K562 (cell line): Measurements from ENCODE around the gene GRIA1. TPM values are rescaled to one million over a fixed set of nuclear protein-coding genes. Genes with fewer than 3 reads are reported as not detected.

ENCODE experiments used
- ATAC-seq: fragments of 200-7000 bp; cut with Tn5 transposase; 3 replicates; pipeline ENCODE4 v1.9.1; 2020; ENCODE audit warnings: moderate library complexity
- BruUV-seq: library from RNA; stranded (reverse); fragments of 400-500 nt; replicated peaks from 2 replicates; lab custom pipeline; 2021; lab: Mats Ljungman, UMichigan
- CTCF ChIA-PET: fragments of 300-600 bp; formaldehyde crosslinking; extraction: SDS; loops from one replicate; lab custom pipeline; 2021; ENCODE audit warnings: low intra/inter-chr PET ratio; lab: Yijun Ruan, JAX
- POLR2A ChIA-PET: fragments of 300-600, 350-650 bp; sonication (Branson Sonifier 250); formaldehyde crosslinking; extraction: SDS; loops from one replicate; lab custom pipeline; 2021; ENCODE audit warnings: antibody characterized with exemption, inconsistent platforms; lab: Yijun Ruan, JAX
- DNase-seq, 4 experiments: peaks; one replicate each; pipeline versions ENCODE4 v3.0.0 to v3.0.0-alpha.2; 2011 to 2018; ENCODE audit warnings: low spot score in 3 of 4, mixed read lengths in 3 of 4; ENCODE audit errors: extremely low read depth in 1 of 4
- FAIRE-seq: peaks from 2 replicates; lab custom pipeline; 2011; peaks lifted over from hg19 to GRCh38; lab: Jason Lieb, UNC
- H2AFZ ChIP-seq: 2 replicates; pipeline ENCODE4 v1.6.0; 2011; ENCODE audit warnings: low read depth, low read length, control low read depth, inconsistent platforms
- H3K27ac ChIP-seq: fragments of 200-600 bp; 3 replicates; pipeline ENCODE4 v1.8.0; 2011; ENCODE audit warnings: low read depth, mild to moderate bottlenecking, control low read depth, inconsistent platforms, low read length, moderate library complexity, mixed read lengths; ENCODE audit errors: extremely low read depth
- H3K27me3 ChIP-seq, 2 experiments: fragments of 300-600 bp in 1 of 2; 2 replicates in 1 of 2; 3 replicates in 1 of 2; pipeline versions ENCODE4 v1.6.0 to v1.8.0; 2011; ENCODE audit warnings: inconsistent platforms in 2 of 2, low read length in 2 of 2, mild to moderate bottlenecking in 1 of 2, mixed read lengths in 1 of 2, moderate library complexity in 1 of 2; ENCODE audit not compliant: control insufficient read depth in 2 of 2, insufficient read depth in 2 of 2
- H3K36me3 ChIP-seq: fragments of 300-600 bp; 3 replicates; pipeline ENCODE4 v1.8.0; 2011; ENCODE audit warnings: mild to moderate bottlenecking, low read length, inconsistent platforms; ENCODE audit not compliant: control insufficient read depth, insufficient read depth
- H3K4me1 ChIP-seq, 2 experiments: fragments of 200-600 bp in 1 of 2; replicated peaks in 1 of 2; 2 replicates in 1 of 2; 3 replicates in 1 of 2; pipeline versions ENCODE4 v1.5.1 to v1.8.0; 2011; ENCODE audit warnings: inconsistent platforms in 2 of 2, low read length in 2 of 2, mild to moderate bottlenecking in 1 of 2, mixed read lengths in 1 of 2, moderate library complexity in 1 of 2; ENCODE audit not compliant: control insufficient read depth in 2 of 2, insufficient read depth in 2 of 2
- H3K4me2 ChIP-seq: 2 replicates; pipeline ENCODE4 v1.6.1; 2011; ENCODE audit warnings: low read length, control low read depth, inconsistent platforms, mixed read lengths; ENCODE audit not compliant: insufficient read depth
- H3K4me3 ChIP-seq: fragments of 200-600 bp; sonication (generic), shearing (Covaris generic); 2 replicates; pipeline ENCODE4 v1.5.1; 2016; ENCODE audit warnings: control low read depth, inconsistent platforms
- H3K79me2 ChIP-seq: fragments of 200-600 bp; 3 replicates; pipeline ENCODE4 v1.8.0; 2011; ENCODE audit warnings: low read length, inconsistent platforms; ENCODE audit not compliant: control insufficient read depth, insufficient read depth
- H3K9ac ChIP-seq, 2 experiments: 2 replicates each; pipeline versions ENCODE4 v1.6.0 to v1.6.1; 2011; ENCODE audit warnings: low read depth in 2 of 2, low read length in 2 of 2, control low read depth in 1 of 2, inconsistent platforms in 1 of 2, mild to moderate bottlenecking in 1 of 2, mixed read lengths in 1 of 2; ENCODE audit not compliant: insufficient read depth in 1 of 2
- H3K9me1 ChIP-seq: one replicate; pipeline ENCODE4 v1.6.0; 2011; ENCODE audit warnings: inconsistent platforms, mild to moderate bottlenecking, low read length, moderate library complexity; ENCODE audit not compliant: control insufficient read depth, insufficient read depth
- H3K9me3 ChIP-seq: replicated peaks from 2 replicates; pipeline ENCODE4 v1.5.1; 2011; ENCODE audit warnings: low read depth, low read length, inconsistent platforms; ENCODE audit not compliant: control insufficient read depth, insufficient read depth
- H4K20me1 ChIP-seq: replicated peaks from 2 replicates; pipeline ENCODE4 v1.6.1; 2011; ENCODE audit warnings: low read length, inconsistent platforms, mixed read lengths; ENCODE audit not compliant: control insufficient read depth, insufficient read depth
- ARID3A ChIP-seq: IDR thresholded peaks from 2 replicates; pipeline ENCODE4 v1.6.1; 2012; ENCODE audit warnings: low read depth, low read length, improper control_type of control experiment, borderline replicate concordance
- CEBPZ ChIP-seq: fragments of 150-350 bp; IDR thresholded peaks from 2 replicates; pipeline ENCODE4 v1.6.1; 2014; ENCODE audit warnings: low read depth, mild to moderate bottlenecking, low read length, borderline replicate concordance
- CHCHD3 ChIP-seq: fragments of 250-450 bp; sonication (Bioruptor Pico); IDR thresholded peaks from 2 replicates; pipeline ENCODE4 v2.1.2; 2022; ENCODE audit warnings: mild to moderate bottlenecking
- CXXC5 ChIP-seq: fragments of 250-450 bp; sonication (Bioruptor Pico); IDR thresholded peaks from 2 replicates; pipeline ENCODE4 v1.8.0; 2022; ENCODE audit warnings: inconsistent platforms, mild to moderate bottlenecking, moderate library complexity
- E2F5 ChIP-seq: sonication (generic); formaldehyde crosslinking; IDR thresholded peaks from 2 replicates; pipeline ENCODE4 v1.8.0; 2022; ENCODE audit warnings: mild to moderate bottlenecking, missing genetic modification reagents
- GMEB1 ChIP-seq: fragments of 250-450 bp; sonication (Bioruptor Pico); IDR thresholded peaks from 2 replicates; pipeline ENCODE4 v1.4.0; 2020; ENCODE audit warnings: mild to moderate bottlenecking
- NR2F6 ChIP-seq: fragments of 450-650 bp; formaldehyde crosslinking; IDR thresholded peaks from 2 replicates; pipeline ENCODE4 v1.4.0; 2020; ENCODE audit warnings: mild to moderate bottlenecking
- NUFIP1 ChIP-seq: fragments of 450-650 bp; IDR thresholded peaks from 2 replicates; pipeline ENCODE4 v1.6.1; 2018; ENCODE audit not compliant: partially characterized antibody
- RB1 ChIP-seq: fragments of 450-650 bp; IDR thresholded peaks from 2 replicates; pipeline ENCODE4 v1.6.1; 2017; ENCODE audit warnings: low read depth, mild to moderate bottlenecking
- SOX6 ChIP-seq: fragments of 450-650 bp; IDR thresholded peaks from 2 replicates; pipeline ENCODE4 v1.6.1; 2014; ENCODE audit warnings: mild to moderate bottlenecking
- ZBED1 ChIP-seq: IDR thresholded peaks from 2 replicates; pipeline ENCODE4 v1.6.1; 2014
- ZNF143 ChIP-seq: sonication (generic); formaldehyde crosslinking; IDR thresholded peaks from 2 replicates; pipeline ENCODE4 v1.9.0; 2022; ENCODE audit warnings: mild to moderate bottlenecking, missing genetic modification reagents
- ZNF212 ChIP-seq: fragments of 450-650 bp; formaldehyde crosslinking; IDR thresholded peaks from 2 replicates; pipeline ENCODE4 v1.4.0; 2020; ENCODE audit warnings: mild to moderate bottlenecking
- ZNF395 ChIP-seq: fragments of 200-800 bp; sonication (Bioruptor generic); IDR thresholded peaks from 2 replicates; pipeline ENCODE4 v1.6.1; 2017; ENCODE audit warnings: missing genetic modification characterization, missing compliant biosample characterization
- ZNF79 ChIP-seq: fragments of 250-450 bp; sonication (Bioruptor Pico); IDR thresholded peaks from 2 replicates; pipeline ENCODE4 v1.4.0; 2020; ENCODE audit warnings: low read depth, mild to moderate bottlenecking, moderate library complexity
- WGBS: fragments of 100-300 bp; shearing (Covaris generic); methylation state at CpG from one replicate; pipeline ENCODE4 v1.1.6; 2016; ENCODE audit warnings: low coverage, mixed read lengths; ENCODE audit not compliant: insufficient coverage; ENCODE audit errors: missing lambda C conversion rate; 5-methylcytosine and 5-hydroxymethylcytosine counted together
- in situ Hi-C: fragments of 300-500 bp; cut with MboI; formaldehyde crosslinking; loops from 4 replicates; pipeline ENCODE4 v1.15.0; 2018; ENCODE audit warnings: inconsistent platforms, mixed read lengths
- intact Hi-C: fragments of 100-400 bp; cut with micrococcal nuclease; formaldehyde crosslinking; loops from 2 replicates; pipeline ENCODE4 v1.14.2; 2022
- polyA plus RNA-seq, 8 experiments: library from polyadenylated mRNA; depleted of rRNA in 4 of 8; stranded (reverse) in 5 of 8; unstranded in 3 of 8; fragments of >200 nt; fragmentation: Nextera tagmentation in 2 of 8; fragmentation: Illumina TruSeq in 1 of 8; extraction: Ambion mirVana in 2 of 8; extraction: Trizol in 1 of 8; gene quantifications; 2 replicates each; pipeline versions ENCODE4 v1.2.1 to v1.2.3, GENCODE V29; 2011 to 2014; ENCODE audit warnings: inconsistent platforms in 1 of 8, missing spikeins in 1 of 8
- total RNA-seq, 7 experiments: library from RNA; depleted of rRNA in 6 of 7; stranded (reverse); fragments of >200 nt in 6 of 7; fragmentation: Illumina TruSeq in 2 of 7; extraction: Trizol in 2 of 7; gene quantifications; 2 replicates each; pipeline versions ENCODE4 v1.2.1 to v1.2.3, GENCODE V29; 2011 to 2021; ENCODE audit warnings: low replicate concordance in 1 of 7

Gene GRIA1
- total and polyA plus RNA-seq, 9 of the 15 experiments (the other 6 are each of a cell fraction or from before 2014, with no cell fraction given): not detected

GRCh38 chr5:153562189-153562588, 71.7 kb downstream of the GRIA1 start:
- H2AFZ ChIP-seq: no peak overlapping the region
- FAIRE-seq (no peak), ATAC-seq (no peak), DNase-seq (no peak)
- no peak overlapping the region for H3K4me2 ChIP-seq
- intact Hi-C loops: no loop called here
- no peak overlapping the region for H3K4me3 ChIP-seq
- H4K20me1 ChIP-seq: no peaks in the 10 kb centered on the region
- ChIA-PET CTCF (no interaction called here), POLR2A (no interaction called here)
- BruUV-seq: no TSS peak
- H3K9me3 ChIP-seq: no peaks in the 10 kb centered on the region
- H3K9ac ChIP-seq: no peak overlapping the region
- no peaks in the 10 kb centered on the region for H3K4me1 ChIP-seq
- whole genome bisulfite sequencing: 0% methylated on average over 1 of the region's 1 CpG
- no peaks in the 10 kb centered on the region for H3K79me2 ChIP-seq
- H3K9me1 ChIP-seq: no peaks in the 10 kb centered on the region
- H3K36me3 ChIP-seq: no peaks in the 10 kb centered on the region
- no peaks in the 10 kb centered on the region for H3K27me3 ChIP-seq
- in situ Hi-C loops: no loop called here
- H3K27ac ChIP-seq: no peak overlapping the region
- TF ChIP-seq ZNF143 (CRISPR knock-in tag): no peak
- no peak for TF ChIP-seq ZNF79 (CRISPR knock-in tag)
- TF ChIP-seq ZNF212: no peak
- TF ChIP-seq GMEB1 (CRISPR knock-in tag): no peak
- no peak for TF ChIP-seq RB1
- TF ChIP-seq CXXC5 (CRISPR knock-in tag): no peak
- TF ChIP-seq ZBED1: no peak
- TF ChIP-seq CEBPZ: no peak
- TF ChIP-seq E2F5: no peak
- no peak for TF ChIP-seq NUFIP1
- no peak for TF ChIP-seq ZNF395 (CRISPR knock-in tag)
- no peak for TF ChIP-seq ARID3A
- no peak for TF ChIP-seq CHCHD3 (CRISPR knock-in tag)
- TF ChIP-seq NR2F6: no peak
- no peak for TF ChIP-seq SOX6
